NCI-H128 (cell line): Measurements from ENCODE around the gene REL.
"Not testable (repeated sequence)": the region's sequence is repeated elsewhere in the genome, so short reads cannot be mapped to it uniquely, and the experiment has no call there.

Experiments used
- DNase-seq: peaks from one replicate; lab custom pipeline; 2025; ENCODE audit not compliant: unreplicated experiment; lab: John Stamatoyannopoulos, UW

Gene REL

DNA sequence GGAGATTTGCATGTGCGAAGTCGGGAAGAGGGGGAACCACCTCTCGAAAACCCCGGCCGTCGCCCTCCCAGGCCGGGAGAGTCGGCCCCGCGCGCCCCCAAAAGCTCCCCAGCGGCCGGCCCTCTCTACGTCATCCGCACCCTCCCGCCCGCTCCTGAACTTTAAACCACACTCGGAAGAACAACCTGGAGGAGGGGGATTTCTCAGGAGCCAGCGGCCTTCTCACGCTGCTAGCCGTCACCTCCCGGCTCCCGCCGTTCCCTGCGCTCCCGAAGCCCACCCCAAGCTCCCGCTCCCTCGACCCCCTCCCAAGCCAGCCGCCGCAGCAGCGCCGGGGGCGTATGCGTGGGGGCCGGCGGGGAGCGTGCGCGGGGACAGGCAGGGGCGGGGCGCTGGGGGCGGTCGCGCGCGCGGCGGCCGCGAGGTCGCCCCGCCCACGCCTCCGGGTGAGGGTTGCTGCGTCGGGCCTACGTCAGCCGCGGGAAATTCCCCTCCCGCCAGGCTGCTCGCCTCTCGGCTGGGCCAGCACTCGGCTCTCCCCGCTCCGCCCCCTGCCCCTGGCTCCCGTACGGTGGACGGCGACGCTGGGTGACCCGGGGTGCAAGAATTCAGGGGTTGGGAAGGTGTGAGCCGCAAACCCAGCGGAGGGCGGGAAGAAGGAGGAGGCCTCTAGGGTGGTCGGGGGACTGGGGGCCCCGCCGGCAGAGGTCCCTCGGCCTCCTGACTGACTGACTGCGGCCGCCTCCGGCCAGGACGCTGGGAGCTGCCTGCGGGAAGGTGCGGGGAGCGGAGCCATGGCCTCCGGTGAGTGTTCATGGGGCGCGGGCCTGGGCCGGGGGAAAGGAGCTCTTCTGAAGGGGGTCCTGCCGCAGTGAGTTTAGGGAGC is at the start of gene REL:
Gene REL, plus strand, starts transcription at position 528 of the 886 bp plus-strand sequence. Its CDS starts 267 bp downstream, at position 795.
- peak; percentile 64 for DNase-seq

DNA sequence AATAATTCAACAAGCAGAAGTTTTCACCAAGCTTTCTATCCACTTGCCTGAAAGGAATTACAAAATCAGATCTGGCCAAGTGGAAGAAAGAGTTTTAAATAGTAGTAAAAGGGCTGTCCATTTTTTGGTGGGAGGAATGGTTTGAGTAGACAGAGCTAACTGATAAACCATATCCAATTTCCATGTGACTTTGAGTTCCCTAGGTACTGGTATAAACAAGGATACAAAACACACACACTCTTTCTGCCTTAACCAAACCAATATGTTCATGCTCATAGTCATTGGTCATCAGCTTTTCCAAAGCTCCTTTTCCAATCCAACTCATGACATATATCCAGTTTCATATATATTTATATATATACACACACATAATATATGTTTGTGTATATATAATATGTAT is 49.5 kb upstream of the REL start:
- no peak for DNase-seq

DNA sequence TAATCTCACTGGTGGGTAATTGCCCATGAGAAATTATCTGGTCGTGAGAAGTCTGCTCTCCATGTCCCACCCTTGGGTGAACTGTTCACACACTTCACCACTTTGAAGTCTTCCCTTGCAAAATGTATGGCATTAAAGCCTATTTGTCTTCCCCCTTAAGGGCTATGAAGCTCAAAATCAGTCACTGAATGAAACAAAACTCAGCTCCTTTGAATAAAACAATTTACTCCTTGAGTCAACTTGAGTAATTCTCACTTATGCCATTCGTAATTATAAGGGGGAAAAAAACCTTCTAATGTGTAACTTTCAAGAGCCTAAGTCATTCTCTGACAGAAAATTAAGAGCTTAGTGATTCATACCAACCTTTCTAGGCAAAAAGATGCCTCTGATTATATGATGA is 48.8 kb upstream of the REL start:
- no peak for DNase-seq

DNA sequence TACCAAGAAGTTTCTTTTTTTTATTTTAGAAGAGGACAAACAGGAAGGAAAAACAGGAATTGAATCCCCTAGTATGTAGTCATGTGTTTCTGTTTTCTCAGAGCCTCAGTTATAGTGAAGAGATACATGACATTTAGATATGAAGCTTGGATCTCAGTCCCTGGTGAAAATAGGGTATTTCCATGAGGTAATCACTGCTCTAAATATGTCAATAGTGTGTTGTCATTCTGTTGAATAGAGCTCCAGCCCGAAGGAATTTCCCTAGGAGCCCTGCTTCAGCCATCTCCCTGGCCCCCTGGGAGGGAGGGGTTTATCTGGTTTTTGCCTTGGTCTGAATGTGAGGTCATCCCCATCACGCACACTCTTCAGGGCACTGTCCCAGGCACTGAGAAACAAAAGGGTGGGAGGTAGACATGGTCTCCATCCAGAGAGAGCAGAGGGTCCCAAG is 47.1 kb upstream of the REL start:
- DNase-seq = no peak

DNA sequence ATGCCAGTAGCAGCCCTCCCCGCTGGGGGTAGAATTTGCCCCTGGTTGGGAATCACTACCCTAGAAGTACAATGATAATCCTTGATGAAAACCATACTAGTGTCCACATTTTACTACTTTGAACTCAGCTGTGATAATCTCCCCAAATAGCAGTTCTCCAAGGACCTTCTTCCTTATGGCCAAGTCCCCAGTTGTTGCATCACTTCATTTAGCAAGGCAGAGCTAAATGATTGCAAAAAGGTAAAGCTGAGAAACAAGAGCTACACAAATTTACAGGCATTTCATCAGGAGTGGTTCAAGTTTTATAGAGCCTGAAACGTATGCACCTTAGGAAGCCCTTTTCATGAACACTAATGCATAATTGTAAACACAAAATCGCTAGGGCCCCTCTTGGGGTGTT is 44.9 kb upstream of the REL start:
- DNase-seq = no peak

DNA sequence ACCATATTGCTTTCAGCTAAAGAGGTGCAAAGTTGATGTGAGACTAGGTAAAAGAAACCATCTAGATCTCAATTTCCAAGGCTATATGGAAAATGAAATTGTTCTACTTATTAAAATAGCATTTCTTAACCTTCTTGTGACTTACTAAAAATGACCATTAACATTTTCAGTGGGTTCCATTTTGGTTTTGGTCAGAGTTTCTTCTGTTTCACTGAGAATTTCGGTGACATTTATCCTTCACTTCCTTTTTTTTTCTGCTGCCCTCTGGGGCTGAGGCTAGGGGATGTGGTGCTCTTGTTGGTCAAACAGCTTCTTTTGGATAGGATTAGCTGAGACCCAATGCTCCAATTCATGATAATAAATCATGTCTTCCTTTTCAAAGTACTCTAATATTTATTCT is 44.3 kb upstream of the REL start:
- DNase-seq = no peak

DNA sequence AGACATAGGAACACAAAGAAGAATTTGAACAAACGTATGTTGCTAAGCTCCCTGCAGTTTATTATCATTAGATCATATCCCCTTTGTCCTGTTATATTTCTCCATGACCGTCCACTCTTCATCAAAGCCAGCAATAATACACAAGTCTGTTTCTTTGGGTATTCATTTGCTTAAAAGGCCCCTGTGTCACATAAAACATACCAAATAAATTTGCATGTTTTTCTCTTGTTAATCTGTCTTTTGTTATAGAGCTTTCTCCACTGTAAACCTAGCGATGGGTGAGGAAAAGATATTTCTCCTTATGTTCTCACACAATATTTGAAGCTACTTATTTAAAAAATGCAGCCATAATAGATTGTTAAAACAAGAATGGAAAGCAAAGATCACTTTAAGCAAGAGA is 42.9 kb upstream of the REL start:
- DNase-seq = no peak

DNA sequence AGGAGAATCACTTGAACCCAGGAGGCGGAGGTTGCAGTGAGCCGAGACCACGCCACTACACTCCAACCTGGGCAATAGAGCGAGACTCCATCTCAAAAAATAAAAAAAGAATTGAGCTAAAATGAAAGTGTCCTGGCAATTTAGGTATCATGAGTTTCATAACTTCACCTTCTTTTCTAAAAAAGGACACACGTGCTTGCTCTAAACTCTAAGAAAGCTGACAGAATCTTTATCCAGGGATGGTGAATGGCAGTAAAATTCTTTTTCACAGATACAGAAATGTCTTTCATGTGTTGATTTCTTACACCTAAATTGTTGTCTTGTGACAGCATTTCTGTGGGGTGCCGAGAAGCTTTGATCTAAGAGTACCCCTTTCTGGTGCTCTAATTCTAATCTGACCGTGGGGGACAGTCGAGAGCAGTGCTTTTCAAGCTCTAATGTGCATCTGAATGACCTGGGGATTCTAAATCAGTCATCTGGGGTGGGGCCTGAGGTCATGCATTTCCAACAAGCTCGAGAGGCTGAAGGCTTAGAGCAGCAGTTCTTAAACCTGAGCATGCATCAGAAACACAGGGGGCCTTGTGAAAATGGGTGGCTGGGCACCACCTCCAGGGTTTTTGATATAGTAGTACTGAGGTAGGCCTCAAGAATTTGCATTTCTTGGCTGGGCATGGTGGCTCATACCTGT is 42.1 kb upstream of the REL start:
- DNase-seq = no peak

DNA sequence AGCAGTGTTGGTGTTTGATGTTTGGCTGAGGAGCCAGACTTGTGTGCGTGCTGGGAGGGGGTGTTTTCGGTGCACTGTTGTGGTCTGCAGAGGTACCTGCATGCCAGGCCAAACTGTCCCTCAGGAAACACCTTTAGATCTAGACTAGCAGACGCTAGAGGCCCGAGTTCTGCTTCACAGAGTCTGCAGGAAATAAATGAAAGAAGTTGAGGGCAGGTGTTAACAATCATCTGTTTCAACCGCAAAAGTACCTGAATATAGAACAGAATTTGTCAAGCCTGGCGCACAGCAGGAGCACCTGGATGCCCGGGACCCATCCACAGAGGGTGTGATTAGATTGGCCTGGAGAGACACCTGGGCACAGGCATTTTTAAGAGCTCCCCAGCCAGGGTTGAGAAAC is 40.5 kb upstream of the REL start:
- DNase-seq = no peak

DNA sequence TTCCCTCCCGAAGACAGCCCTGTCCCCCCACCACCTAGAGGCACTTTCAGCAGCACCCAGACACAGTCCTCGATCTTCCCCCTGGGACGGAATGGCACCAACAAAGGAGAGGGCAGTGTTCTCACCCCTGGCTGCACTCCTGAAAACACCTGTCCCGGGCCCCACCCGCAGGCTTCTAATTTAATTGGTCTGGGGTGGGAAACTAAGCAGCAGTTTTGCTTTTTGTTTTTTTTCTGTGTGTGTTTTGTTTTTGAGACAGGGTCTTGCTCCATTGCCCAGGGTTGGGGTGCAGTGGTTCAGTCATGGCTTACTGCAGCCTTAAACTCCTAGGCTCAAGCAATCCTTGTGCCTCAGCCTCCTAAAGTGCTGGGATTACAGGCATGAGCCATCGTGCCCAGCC is 38.4 kb upstream of the REL start:
- no peak for DNase-seq

DNA sequence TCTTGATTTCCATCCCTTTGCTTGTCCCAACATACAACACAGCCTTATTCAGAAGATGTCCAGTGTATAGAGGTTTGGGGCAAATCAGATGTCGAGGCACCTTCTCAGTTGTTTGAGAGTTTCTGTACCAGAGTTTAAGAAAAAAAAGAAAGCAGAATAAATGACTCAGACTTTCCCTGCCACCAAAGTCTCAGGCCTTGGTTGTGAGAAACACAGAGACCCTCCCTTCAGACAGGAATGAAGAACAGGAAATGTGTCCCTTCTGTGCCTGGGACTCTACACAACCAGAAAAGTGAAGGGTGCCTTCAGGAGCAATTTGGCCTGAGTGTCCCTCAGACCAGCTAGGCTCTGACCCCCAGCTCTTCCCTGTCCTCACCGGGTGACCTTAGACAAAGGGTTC is 37.3 kb upstream of the REL start:
- no peak for DNase-seq

DNA sequence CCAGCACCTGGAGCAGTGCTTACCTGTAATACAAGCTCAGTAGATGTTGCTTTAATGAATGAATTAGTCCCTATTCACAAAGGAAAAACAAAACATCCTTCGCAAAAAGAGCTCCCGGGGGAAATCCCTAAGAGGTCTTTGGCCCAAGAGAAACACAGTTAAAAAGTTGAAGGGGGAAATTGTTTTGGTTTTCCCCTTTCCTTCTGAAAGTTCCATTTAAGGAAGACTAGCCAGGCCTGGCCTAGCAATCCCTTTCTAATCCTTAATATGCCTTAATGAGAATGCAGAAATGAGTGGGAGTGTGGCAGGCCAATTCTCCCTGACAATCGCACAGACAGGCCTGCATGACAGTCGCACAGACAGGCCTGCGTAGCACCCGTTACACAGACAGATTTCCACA is 33.5 kb upstream of the REL start:
- no peak for DNase-seq

DNA sequence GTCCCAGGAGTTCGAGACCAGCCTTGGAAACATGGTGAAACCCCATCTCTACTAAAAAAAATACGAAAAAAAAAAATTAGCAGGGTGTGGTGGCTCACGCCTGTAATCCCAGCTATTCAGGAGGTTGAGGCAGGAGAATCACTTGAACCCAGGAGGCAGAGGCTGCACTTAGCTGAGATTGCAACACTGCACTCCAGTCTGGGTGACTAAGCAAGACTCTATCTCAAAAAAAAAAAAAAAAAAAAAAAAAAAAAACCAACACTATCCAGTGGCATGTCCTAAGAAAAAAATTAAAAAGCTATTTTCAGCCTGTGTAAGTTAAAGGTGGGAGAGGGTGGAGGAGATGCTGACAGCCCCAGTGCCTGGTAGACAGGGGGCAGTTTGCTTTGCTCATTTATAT is 32.2 kb upstream of the REL start:
- no peak for DNase-seq

DNA sequence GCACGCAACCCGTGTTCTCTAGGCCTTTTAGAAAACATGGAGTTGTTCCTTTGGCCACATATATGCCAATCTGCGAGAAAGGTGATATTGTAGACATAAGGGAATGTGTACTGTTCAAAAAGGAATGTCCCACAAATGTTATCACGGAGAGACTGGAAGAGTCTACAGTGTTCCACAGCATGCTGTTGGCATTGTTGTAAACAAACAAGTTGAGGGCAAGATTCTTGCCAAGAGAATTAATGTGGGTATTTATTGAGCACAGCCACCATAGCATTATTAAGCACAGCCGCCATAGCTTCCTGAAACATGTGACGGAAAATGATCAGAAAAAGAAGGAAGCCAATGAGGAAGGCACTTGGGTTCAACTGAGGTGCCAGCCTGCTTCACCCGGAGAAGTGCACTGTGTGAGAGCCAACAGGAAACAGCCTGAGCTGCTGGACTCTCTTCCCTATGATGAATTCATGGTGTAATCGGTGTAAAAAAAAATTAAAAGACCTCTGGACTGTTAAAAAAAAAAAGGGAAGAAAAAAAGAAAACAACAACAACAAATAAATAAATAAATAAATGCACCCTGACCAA is 29.0 kb upstream of the REL start:
- DNase-seq = no peak

DNA sequence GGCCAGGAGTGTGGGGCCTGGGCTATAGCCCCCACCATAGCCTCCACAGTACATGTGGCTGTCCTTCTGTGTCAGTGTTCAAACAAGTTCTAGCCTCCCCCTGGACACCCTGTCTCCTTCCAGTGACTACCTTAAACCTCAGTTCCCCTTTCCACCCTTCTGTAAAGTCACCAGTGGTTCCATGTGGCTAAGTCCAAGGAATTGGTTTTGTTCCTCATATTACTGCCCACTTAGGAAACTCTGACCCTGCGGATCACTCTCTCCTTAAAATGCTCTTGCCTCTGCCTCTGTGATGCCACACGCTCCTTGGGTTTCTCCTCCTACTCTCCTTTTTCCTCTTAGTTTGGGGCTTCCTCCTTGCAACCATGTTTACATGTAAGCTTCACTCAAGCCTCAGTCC is 27.8 kb upstream of the REL start:
- no peak for DNase-seq

DNA sequence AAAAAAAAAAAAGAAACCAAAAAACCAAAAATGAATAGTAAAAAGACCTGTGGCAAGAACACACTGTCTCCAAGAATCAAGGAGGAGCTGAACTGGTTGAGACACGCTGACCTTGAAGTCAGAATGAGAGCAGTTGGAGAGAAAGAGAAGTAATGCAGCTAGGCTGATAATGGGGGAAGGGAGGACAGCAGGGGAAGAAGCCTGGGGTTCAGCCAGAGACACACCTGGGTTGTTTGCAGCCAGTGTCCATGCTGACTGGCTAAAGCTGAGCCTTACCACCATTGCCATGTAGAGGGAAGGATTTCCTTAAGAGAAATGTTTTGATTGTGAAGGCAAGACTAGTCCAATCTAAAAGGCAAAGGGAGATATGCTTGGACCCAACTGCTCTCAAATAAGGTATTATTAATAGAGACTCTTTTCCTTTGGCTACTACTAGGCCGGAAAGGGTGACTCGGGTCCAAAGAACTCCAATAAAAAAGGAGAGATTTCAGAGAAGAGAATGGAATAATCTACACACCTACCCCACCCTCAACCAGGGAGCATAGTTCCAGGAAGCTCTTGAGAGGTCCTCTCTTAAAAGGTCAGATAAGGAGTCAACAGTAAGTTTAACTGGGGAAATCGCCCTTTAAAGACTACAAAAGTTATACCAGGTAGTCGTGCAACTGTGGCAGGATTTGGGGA is 25.2 kb upstream of the REL start:
- DNase-seq = no peak

DNA sequence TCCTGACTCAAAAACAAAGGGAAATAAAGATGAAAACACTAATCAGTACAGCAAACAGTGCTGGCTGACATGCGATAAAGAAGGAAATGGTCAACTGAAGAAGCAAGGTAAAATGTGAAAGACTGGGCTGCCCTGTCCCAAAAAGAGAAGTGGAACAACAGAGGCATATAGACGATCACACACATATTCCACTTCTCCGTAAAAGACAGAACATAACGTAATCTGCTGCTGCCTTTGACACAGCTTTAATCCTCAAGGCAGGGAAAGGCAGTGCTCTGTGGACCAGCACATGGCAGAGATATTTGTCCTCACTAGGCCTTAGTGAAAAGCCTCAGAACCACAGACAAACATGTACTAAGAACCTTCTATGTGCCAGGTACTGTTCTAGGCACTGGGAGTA is 24.3 kb upstream of the REL start:
- no peak for DNase-seq

DNA sequence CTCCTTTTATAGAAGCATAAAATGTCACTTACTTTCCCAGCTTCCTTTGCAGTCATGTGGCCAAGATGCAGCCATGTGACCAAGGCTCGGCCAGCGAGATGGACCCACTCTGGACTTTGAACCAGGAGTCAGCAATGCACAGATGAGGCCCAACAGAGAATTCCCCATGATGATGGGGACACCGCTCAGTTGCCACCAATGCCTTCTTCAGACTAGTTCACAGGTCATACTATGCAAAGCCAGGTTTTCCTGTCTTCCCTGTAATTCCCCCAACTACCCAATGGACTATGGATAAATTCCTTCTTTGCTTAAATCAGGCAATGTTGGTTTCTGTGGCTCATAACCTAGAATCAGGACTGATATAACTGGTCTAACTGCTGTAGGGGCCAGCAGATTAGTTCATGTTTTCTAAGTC is 22.5 kb upstream of the REL start:
- DNase-seq = no peak

DNA sequence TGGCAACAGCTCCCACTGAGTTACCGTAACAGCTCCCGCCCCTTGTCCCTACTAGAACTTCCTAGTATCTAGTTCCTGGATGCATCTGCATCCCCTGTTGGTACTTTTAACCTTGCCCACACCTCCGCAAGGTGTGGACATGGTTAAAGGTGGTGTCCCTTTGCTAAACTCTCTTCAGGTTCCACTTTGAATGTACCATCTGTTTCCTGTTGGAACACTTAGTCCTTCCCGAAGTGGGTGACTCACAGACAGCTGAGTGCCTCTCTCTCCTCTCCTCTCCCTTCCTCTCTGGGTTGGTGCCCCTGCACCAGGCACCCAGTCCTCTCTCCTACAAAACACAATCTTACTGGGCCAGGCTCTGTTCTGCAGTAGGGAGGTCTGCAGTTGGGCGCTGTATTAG is 19.6 kb upstream of the REL start:
- DNase-seq = no peak

DNA sequence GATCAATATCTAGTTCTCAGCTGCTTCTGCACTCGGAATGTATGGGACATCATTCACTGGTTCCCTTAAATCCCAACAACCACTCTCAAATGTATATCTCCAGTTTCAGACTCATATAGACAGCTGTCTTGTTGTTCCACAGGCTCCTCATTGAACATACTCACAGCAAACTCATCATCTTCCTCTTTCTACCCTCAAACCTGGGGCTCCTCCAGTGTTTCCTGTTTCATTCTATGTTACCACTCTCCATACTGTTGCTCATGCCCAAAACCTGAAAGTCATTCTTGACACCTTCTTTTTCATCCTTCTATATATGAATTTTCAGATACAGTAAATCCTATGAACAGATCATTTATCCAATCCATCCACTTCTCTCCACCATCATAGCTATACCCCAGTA is 18.7 kb upstream of the REL start:
- no peak for DNase-seq

DNA sequence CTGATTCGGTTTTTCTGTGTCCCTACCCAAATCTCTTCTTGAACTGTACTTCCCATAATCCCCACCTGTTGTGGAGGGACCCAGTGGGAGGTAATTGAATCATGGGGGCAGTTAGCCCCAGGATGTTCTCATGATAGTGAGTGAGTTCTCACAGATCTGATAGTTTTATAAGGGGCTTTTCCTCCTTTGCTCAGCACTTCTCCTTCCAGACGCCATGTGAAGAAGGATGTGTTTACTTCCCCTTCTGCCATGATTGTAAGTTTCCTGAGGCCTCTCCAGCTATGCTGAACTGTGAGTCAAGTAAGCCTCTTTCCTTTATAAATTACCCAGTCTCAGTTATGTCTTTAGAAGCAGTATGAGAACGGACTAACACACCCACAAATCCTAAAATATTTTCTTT is 16.0 kb upstream of the REL start:
- DNase-seq = not testable (repeated sequence)

DNA sequence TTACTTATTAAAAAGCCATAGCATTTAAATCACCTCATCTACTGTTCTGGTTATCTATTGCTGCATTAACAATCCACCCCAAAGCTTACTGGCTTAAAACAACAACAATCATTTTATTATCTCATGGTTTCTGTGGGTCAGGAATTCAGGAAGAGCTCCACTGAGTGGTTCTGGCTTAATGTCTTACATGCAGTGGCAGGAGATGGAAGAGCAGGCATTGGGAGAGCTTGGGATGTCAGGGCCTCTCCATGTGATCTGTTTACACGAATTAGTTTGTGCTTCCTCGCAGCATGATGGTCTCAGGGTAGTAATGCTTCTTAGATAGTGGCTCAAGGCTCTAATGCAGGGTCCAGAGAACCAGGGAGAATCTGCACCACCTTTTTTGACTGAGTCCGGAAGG is 14.4 kb upstream of the REL start:
- DNase-seq = no peak
